Spleen (tissue), 11 donors: ENCODE data around the gene AP1S1. TPM values are rescaled to one million over a fixed set of nuclear protein-coding genes. Genes with fewer than 3 reads are reported as not detected.

Source experiments
- DNase-seq: peaks from one replicate; pipeline ENCODE4 v3.0.0-alpha.2; 2020
- H3K27ac ChIP-seq, 8 donors: fragments of 200-600 bp; sonication (generic) in 7 of 8; 1 replicate in 4 of 8; 2 replicates in 4 of 8; pipeline versions ENCODE4 v1.5.0 to v1.8.0; 2016 to 2021; ENCODE audit warnings: inconsistent platforms in 4 of 8, mild to moderate bottlenecking in 4 of 8, moderate library complexity in 1 of 8
- H3K27me3 ChIP-seq, 7 donors: fragments of 200-600 bp; sonication (generic) in 6 of 7; replicated peaks in 1 of 7; 1 replicate in 4 of 7; 2 replicates in 3 of 7; pipeline versions ENCODE4 v1.5.0 to v1.8.0; 2016 to 2021; ENCODE audit warnings: inconsistent platforms in 3 of 7, mild to moderate bottlenecking in 1 of 7
- H3K36me3 ChIP-seq, 6 donors: fragments of 200-600 bp; sonication (generic) in 5 of 6; 1 replicate in 4 of 6; 2 replicates in 2 of 6; pipeline versions ENCODE4 v1.5.0 to v1.8.0; 2016 to 2021; ENCODE audit warnings: inconsistent platforms in 2 of 6
- H3K4me1 ChIP-seq, 6 donors: fragments of 200-600 bp; sonication (generic) in 5 of 6; 1 replicate in 3 of 6; 2 replicates in 3 of 6; pipeline versions ENCODE4 v1.5.0 to v1.8.0; 2016 to 2021; ENCODE audit warnings: inconsistent platforms in 3 of 6
- H3K4me3 ChIP-seq, 8 donors: fragments of 200-600 bp; sonication (generic) in 7 of 8; 1 replicate in 4 of 8; 2 replicates in 4 of 8; pipeline versions ENCODE4 v1.5.0 to v1.8.0; 2016 to 2021; ENCODE audit warnings: inconsistent platforms in 4 of 8, mild to moderate bottlenecking in 4 of 8, moderate library complexity in 2 of 8
- H3K9me3 ChIP-seq, 8 donors: fragments of 200-600 bp; sonication (generic) in 7 of 8; 1 replicate in 4 of 8; 2 replicates in 4 of 8; pipeline versions ENCODE4 v1.5.0 to v1.8.0; 2016 to 2021; ENCODE audit warnings: inconsistent platforms in 4 of 8
- POLR2A ChIP-seq, 3 donors: fragments of 450-650 bp; IDR thresholded peaks; one replicate each; pipeline ENCODE4 v1.5.1; 2017; ENCODE audit warnings: antibody characterized with exemption in 3 of 3, mild to moderate bottlenecking in 1 of 3
- POLR2AphosphoS5 ChIP-seq, 3 donors: sonication (generic); formaldehyde crosslinking; IDR thresholded peaks; one replicate each; pipeline ENCODE4 v1.5.1; 2017; ENCODE audit warnings: antibody characterized with exemption in 3 of 3
- WGBS, 5 donors: extraction: QIAGEN DNeasy Blood & Tissue Kit in 3 of 5; methylation state at CpG; one replicate each; pipeline versions ENCODE4 v1.1.5 to v1.1.7; 2013 to 2018; 5-methylcytosine and 5-hydroxymethylcytosine counted together
- intact Hi-C: fragments of 100-400 bp; cut with DNase I; formaldehyde crosslinking; loops from one replicate; pipeline ENCODE4 v1.15.0; 2023; ENCODE audit warnings: low total_unique reads
- polyA plus RNA-seq, 3 donors: library from polyadenylated mRNA; stranded (reverse); fragments of 200-250 nt; gene quantifications; one replicate each; pipeline ENCODE4 v1.2.1, GENCODE V29; 2013
- total RNA-seq, 7 donors: library from RNA; depleted of rRNA in 3 of 7; stranded (reverse); fragments of >200 nt in 3 of 7; fragmentation: NEBNext Ultra II Directional in 4 of 7; extraction: Animal tissue kit (Norgen Biotek cat#: 25700) in 4 of 7; gene quantifications; one replicate each; pipeline versions ENCODE4 v1.1.0 to v1.2.1, GENCODE V29; 2016 to 2021
- TF ChIP-seq, protein P1 (sequence below), 11 experiments: fragments of 200-600 bp in 7 of 11; fragments of 450-650 bp in 4 of 11; sonication (generic) in 4 of 11; IDR thresholded peaks in 8 of 11; conservative IDR thresholded peaks in 3 of 11; 1 replicate in 7 of 11; 2 replicates in 4 of 11; pipeline versions ENCODE4 v1.4.0 to v1.8.0; 2016 to 2021; ENCODE audit warnings: antibody characterized with exemption in 11 of 11, inconsistent platforms in 4 of 11, mild to moderate bottlenecking in 1 of 11
- donor health status: healthy with polysubstance abuse.
- donor health status: DM: no; HTN: no; CAD: no; lungs with moderate emphysema.
- donor health status: DM: no; HTN: no; CAD: no.
- donor health status: Bipolar disorder and iron deficiency.
- donor health status: healthy.
- donor health status: DM: no; HTN: no; CAD: no.
- donor health status: DM: yes; HTN: yes; CAD: no.

AP1S1 gene
- total and polyA plus RNA-seq, 10 donors: 15.4 to 49.5 (median 31.0) TPM

- DNase-seq: no peak
- H3K27ac ChIP-seq: no peak overlapping the region
- H3K4me1 ChIP-seq: peaks cover 28 to 61% (median 53%) of the 10 kb centered on the region in 6 donors
- TF ChIP-seq POLR2AphosphoS5 (IDR thresholded peaks at IDR 0.05): no peak
- TF ChIP-seq POLR2A (IDR thresholded peaks at IDR 0.05): no peak
- TF ChIP-seq, protein P1, sequence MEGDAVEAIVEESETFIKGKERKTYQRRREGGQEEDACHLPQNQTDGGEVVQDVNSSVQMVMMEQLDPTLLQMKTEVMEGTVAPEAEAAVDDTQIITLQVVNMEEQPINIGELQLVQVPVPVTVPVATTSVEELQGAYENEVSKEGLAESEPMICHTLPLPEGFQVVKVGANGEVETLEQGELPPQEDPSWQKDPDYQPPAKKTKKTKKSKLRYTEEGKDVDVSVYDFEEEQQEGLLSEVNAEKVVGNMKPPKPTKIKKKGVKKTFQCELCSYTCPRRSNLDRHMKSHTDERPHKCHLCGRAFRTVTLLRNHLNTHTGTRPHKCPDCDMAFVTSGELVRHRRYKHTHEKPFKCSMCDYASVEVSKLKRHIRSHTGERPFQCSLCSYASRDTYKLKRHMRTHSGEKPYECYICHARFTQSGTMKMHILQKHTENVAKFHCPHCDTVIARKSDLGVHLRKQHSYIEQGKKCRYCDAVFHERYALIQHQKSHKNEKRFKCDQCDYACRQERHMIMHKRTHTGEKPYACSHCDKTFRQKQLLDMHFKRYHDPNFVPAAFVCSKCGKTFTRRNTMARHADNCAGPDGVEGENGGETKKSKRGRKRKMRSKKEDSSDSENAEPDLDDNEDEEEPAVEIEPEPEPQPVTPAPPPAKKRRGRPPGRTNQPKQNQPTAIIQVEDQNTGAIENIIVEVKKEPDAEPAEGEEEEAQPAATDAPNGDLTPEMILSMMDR (IDR thresholded peaks at IDR 0.05 in 8 of 11, conservative IDR thresholded peaks at IDR 0.05 in 3 of 11): no peak
- 5 to 9% (median 7%) methylated on average over 11 to 28 of the region's 28 CpGs for WGBS, 5 donors
- peaks cover 28 to 100% (median 100%) of the 10 kb centered on the region in 7 donors for H3K27me3 ChIP-seq
- peaks cover 0 to 3% (median 0%) of the 10 kb centered on the region in 8 donors for H3K9me3 ChIP-seq
- H3K4me3 ChIP-seq: peak overlapping the region in 1 of 8 donors; percentile 38
- no peaks in the 10 kb centered on the region for H3K36me3 ChIP-seq
- intact Hi-C loops: no loop called here
These were observed 20.1 kb downstream of the AP1S1 start for GRCh38 chr7:101174322-101174854.

- 36 to 54% (median 44%) methylated on average over 3 of the region's 3 CpGs for WGBS, 5 donors
- intact Hi-C loops: no loop called here
- H3K9me3 ChIP-seq: peaks cover 0 to 3% (median 0%) of the 10 kb centered on the region in 8 donors
- no peak for DNase-seq
- peaks cover 29 to 100% (median 100%) of the 10 kb centered on the region in 7 donors for H3K27me3 ChIP-seq
- H3K27ac ChIP-seq: no peak overlapping the region
- no peaks in the 10 kb centered on the region for H3K36me3 ChIP-seq
- H3K4me1 ChIP-seq: peaks cover 22 to 61% (median 50%) of the 10 kb centered on the region in 6 donors
- TF ChIP-seq, protein P1 (IDR thresholded peaks at IDR 0.05 in 8 of 11, conservative IDR thresholded peaks at IDR 0.05 in 3 of 11): no peak
- no peak for TF ChIP-seq POLR2AphosphoS5 (IDR thresholded peaks at IDR 0.05)
- TF ChIP-seq POLR2A (IDR thresholded peaks at IDR 0.05): no peak
- H3K4me3 ChIP-seq: no peak overlapping the region
These were observed 21.4 kb downstream of the AP1S1 start for GRCh38 chr7:101175664-101176063.

GRCh38 chr7:101177644-101178043 lies 23.4 kb downstream of the AP1S1 start:
- peaks cover 11 to 41% (median 34%) of the 10 kb centered on the region in 6 donors for H3K4me1 ChIP-seq
- intact Hi-C loops: no loop called here

GRCh38 chr7:101179117-101179516 lies 24.8 kb downstream of the AP1S1 start:
- DNase-seq: no peak
- H3K4me1 ChIP-seq: peaks cover 4 to 26% (median 20%) of the 10 kb centered on the region in 6 donors
- 1 to 4% (median 4%) methylated on average over 19 to 20 of the region's 20 CpGs for WGBS, 5 donors
- no peaks in the 10 kb centered on the region for H3K36me3 ChIP-seq
- intact Hi-C loops: no loop called here
- H3K27ac ChIP-seq: no peak overlapping the region
- H3K27me3 ChIP-seq: peaks cover 13 to 100% (median 79%) of the 10 kb centered on the region in 7 donors
- peaks cover 0 to 1% (median 0%) of the 10 kb centered on the region in 8 donors for H3K9me3 ChIP-seq
- peak overlapping the region in 1 of 8 donors; percentile 39 for H3K4me3 ChIP-seq
- TF ChIP-seq, protein P1 (IDR thresholded peaks at IDR 0.05 in 8 of 11, conservative IDR thresholded peaks at IDR 0.05 in 3 of 11): no peak
- no peak for TF ChIP-seq POLR2A (IDR thresholded peaks at IDR 0.05)
- TF ChIP-seq POLR2AphosphoS5 (IDR thresholded peaks at IDR 0.05): no peak

More at GRCh38 chr7:101177644-101178043, 23.4 kb downstream of the AP1S1 start:
- no peaks in the 10 kb centered on the region for H3K36me3 ChIP-seq
- DNase-seq: no peak
- H3K4me3 ChIP-seq: no peak overlapping the region
- H3K27ac ChIP-seq: no peak overlapping the region
- WGBS, 5 donors: 60 to 100% (median 76%) methylated on average over 1 to 2 of the region's 2 CpGs
- TF ChIP-seq POLR2AphosphoS5 (IDR thresholded peaks at IDR 0.05) (no peak), POLR2A (IDR thresholded peaks at IDR 0.05) (no peak)
- TF ChIP-seq, protein P1 (IDR thresholded peaks at IDR 0.05 in 8 of 11, conservative IDR thresholded peaks at IDR 0.05 in 3 of 11): no peak
- H3K27me3 ChIP-seq: peaks cover 18 to 100% (median 94%) of the 10 kb centered on the region in 7 donors
- H3K9me3 ChIP-seq: peaks cover 0 to 3% (median 0%) of the 10 kb centered on the region in 8 donors
